HepG2 (cell line): Measurements from ENCODE around the gene PSMD1. TPM values are rescaled to one million over a fixed set of nuclear protein-coding genes. Genes with fewer than 3 reads are reported as not detected.

Experiments used
- MLLT10 ChIP-seq: sonication (generic); formaldehyde crosslinking; IDR thresholded peaks from 2 replicates; pipeline ENCODE4 v1.4.0; 2020; ENCODE audit warnings: missing genetic modification reagents
- MXD4 ChIP-seq: IDR thresholded peaks from 2 replicates; pipeline ENCODE4 v1.6.1; 2016; ENCODE audit warnings: mild to moderate bottlenecking, missing biosample characterization, missing genetic modification reagents
- NFIB ChIP-seq: sonication (generic); formaldehyde crosslinking; IDR thresholded peaks from 2 replicates; pipeline ENCODE4 v1.9.0; 2021; ENCODE audit warnings: missing genetic modification reagents, mild to moderate bottlenecking, borderline replicate concordance
- PHB2 ChIP-seq: fragments of 450-650 bp; IDR thresholded peaks from 2 replicates; pipeline ENCODE4 v1.6.1; 2018; ENCODE audit not compliant: partially characterized antibody
- REPIN1 ChIP-seq: sonication (generic); formaldehyde crosslinking; IDR thresholded peaks from 2 replicates; pipeline ENCODE4 v1.8.0; 2022; ENCODE audit warnings: missing genetic modification reagents, low read depth, mild to moderate bottlenecking, borderline replicate concordance
- SETDB1 ChIP-seq: sonication (generic); formaldehyde crosslinking; IDR thresholded peaks from 2 replicates; pipeline ENCODE4 v1.5.1; 2020; ENCODE audit warnings: missing genetic modification reagents, mild to moderate bottlenecking, borderline replicate concordance
- SNAPC2 ChIP-seq: sonication (generic); formaldehyde crosslinking; IDR thresholded peaks from 2 replicates; pipeline ENCODE4 v1.8.1; 2022; ENCODE audit warnings: mild to moderate bottlenecking, missing genetic modification reagents
- SP4 ChIP-seq: sonication (generic); formaldehyde crosslinking; IDR thresholded peaks from 2 replicates; pipeline ENCODE4 v1.8.1; 2023; ENCODE audit warnings: mild to moderate bottlenecking, missing genetic modification reagents
- YEATS2 ChIP-seq: sonication (generic); formaldehyde crosslinking; IDR thresholded peaks from 2 replicates; pipeline ENCODE4 v1.4.0; 2020; ENCODE audit warnings: missing genetic modification reagents, borderline replicate concordance
- ZBTB7B ChIP-seq: sonication (generic); formaldehyde crosslinking; IDR thresholded peaks from 2 replicates; pipeline ENCODE4 v1.4.0; 2020; ENCODE audit warnings: missing genetic modification reagents
- ZKSCAN5 ChIP-seq: sonication (generic); formaldehyde crosslinking; IDR thresholded peaks from 2 replicates; pipeline ENCODE4 v1.5.1; 2020; ENCODE audit warnings: mild to moderate bottlenecking, missing genetic modification reagents
- ZNF138 ChIP-seq: sonication (generic); formaldehyde crosslinking; IDR thresholded peaks from 2 replicates; pipeline ENCODE4 v1.5.0; 2020; ENCODE audit warnings: mild to moderate bottlenecking, low read depth, missing genetic modification reagents
- ZNF24 ChIP-seq: fragments of 450-650 bp; IDR thresholded peaks from 2 replicates; pipeline ENCODE4 v1.6.1; 2017; ENCODE audit warnings: antibody characterized with exemption, mild to moderate bottlenecking
- ZNF431 ChIP-seq: sonication (generic); formaldehyde crosslinking; IDR thresholded peaks from 2 replicates; pipeline ENCODE4 v1.9.0; 2022; ENCODE audit warnings: missing genetic modification reagents, low read depth, mild to moderate bottlenecking, borderline replicate concordance
- ZNF441 ChIP-seq: sonication (generic); formaldehyde crosslinking; IDR thresholded peaks from 2 replicates; pipeline ENCODE4 v1.7.0; 2021; ENCODE audit warnings: missing genetic modification reagents, borderline replicate concordance
- ZNF761 ChIP-seq: sonication (generic); formaldehyde crosslinking; conservative IDR thresholded peaks from 2 replicates; pipeline ENCODE4 v1.4.0; 2020; ENCODE audit warnings: mild to moderate bottlenecking, missing genetic modification reagents
- ZNF883 ChIP-seq: sonication (generic); formaldehyde crosslinking; IDR thresholded peaks from 2 replicates; pipeline ENCODE4 v1.5.1; 2020; ENCODE audit warnings: mild to moderate bottlenecking, missing genetic modification reagents; ENCODE audit errors: not compliant biosample characterization
- polyA plus RNA-seq, 8 experiments: library from polyadenylated mRNA; depleted of rRNA in 3 of 8; stranded (reverse) in 7 of 8; unstranded in 1 of 8; fragments of >200 nt; fragmentation: Illumina TruSeq in 4 of 8; extraction: Trizol in 4 of 8; gene quantifications; 2 replicates each; pipeline versions ENCODE4 v1.2.1 to v1.2.3, GENCODE V29; 2011 to 2016; ENCODE audit warnings: low read depth in 4 of 8, missing spikeins in 1 of 8, mixed read lengths in 1 of 8; ENCODE audit not compliant: insufficient read depth in 1 of 8
- total RNA-seq, 5 experiments: library from RNA; depleted of rRNA; stranded (reverse); fragments of >200 nt; fragmentation: Illumina TruSeq; extraction: Trizol; gene quantifications; 2 replicates each; pipeline ENCODE4 v1.2.3, GENCODE V29; 2016; ENCODE audit warnings: low read depth in 1 of 5
- TF ChIP-seq, protein P1 (sequence below): sonication (generic); formaldehyde crosslinking; conservative IDR thresholded peaks from 2 replicates; pipeline ENCODE4 v1.5.0; 2020; ENCODE audit warnings: missing genetic modification reagents
- TF ChIP-seq, protein P2 (sequence below): sonication (generic); formaldehyde crosslinking; IDR thresholded peaks from 2 replicates; pipeline ENCODE4 v1.5.0; 2020; ENCODE audit warnings: mild to moderate bottlenecking, missing genetic modification reagents, borderline replicate concordance
- TF ChIP-seq, protein P3 (sequence below): sonication (generic); formaldehyde crosslinking; IDR thresholded peaks from 2 replicates; pipeline ENCODE4 v1.9.0; 2022; ENCODE audit warnings: low read depth, missing genetic modification reagents
- TF ChIP-seq, protein P4 (sequence below): IDR thresholded peaks from 2 replicates; pipeline ENCODE4 v1.6.1; 2016; ENCODE audit warnings: mild to moderate bottlenecking, missing biosample characterization, missing genetic modification reagents
- TF ChIP-seq, protein P5 (sequence below): sonication (generic); formaldehyde crosslinking; conservative IDR thresholded peaks from 2 replicates; pipeline ENCODE4 v1.8.0; 2022; ENCODE audit warnings: missing genetic modification reagents

PSMD1 gene
- total and polyA plus RNA-seq, 2 of the 13 experiments (the other 11 are each of a cell fraction or from before 2014, with no cell fraction given), result 136 to 191 TPM

DNA sequence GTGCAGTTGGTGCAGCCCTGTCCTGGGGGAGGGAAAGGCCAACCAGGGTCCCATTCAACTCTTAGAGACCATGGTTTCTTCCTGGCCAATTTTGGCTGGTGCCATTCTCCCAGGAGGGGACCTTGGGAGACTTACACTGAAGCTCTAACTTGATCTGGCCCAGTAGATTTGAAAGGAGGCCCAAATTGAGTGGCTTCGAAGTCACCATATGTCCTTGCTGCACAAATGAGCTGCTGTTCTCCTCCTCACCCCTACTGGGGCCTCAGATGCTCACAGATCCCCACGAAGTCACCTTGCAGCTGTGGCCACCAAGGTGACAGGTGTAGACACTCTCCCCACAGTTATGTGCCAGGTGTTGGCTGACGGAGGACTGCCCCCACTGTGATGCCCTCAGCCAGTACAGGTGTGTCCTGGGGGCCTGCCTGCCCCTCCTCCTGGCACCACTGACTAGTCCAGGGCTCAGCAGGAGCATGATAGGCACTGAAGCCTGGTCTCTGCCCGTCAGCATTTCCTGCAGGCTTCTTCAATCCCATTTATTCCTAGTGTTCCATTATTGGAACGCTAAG lies 24.0 kb upstream of the PSMD1 start (continued):
- TF ChIP-seq, protein P1, sequence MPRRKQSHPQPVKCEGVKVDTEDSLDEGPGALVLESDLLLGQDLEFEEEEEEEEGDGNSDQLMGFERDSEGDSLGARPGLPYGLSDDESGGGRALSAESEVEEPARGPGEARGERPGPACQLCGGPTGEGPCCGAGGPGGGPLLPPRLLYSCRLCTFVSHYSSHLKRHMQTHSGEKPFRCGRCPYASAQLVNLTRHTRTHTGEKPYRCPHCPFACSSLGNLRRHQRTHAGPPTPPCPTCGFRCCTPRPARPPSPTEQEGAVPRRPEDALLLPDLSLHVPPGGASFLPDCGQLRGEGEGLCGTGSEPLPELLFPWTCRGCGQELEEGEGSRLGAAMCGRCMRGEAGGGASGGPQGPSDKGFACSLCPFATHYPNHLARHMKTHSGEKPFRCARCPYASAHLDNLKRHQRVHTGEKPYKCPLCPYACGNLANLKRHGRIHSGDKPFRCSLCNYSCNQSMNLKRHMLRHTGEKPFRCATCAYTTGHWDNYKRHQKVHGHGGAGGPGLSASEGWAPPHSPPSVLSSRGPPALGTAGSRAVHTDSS, result no peak
- TF ChIP-seq, protein P2, sequence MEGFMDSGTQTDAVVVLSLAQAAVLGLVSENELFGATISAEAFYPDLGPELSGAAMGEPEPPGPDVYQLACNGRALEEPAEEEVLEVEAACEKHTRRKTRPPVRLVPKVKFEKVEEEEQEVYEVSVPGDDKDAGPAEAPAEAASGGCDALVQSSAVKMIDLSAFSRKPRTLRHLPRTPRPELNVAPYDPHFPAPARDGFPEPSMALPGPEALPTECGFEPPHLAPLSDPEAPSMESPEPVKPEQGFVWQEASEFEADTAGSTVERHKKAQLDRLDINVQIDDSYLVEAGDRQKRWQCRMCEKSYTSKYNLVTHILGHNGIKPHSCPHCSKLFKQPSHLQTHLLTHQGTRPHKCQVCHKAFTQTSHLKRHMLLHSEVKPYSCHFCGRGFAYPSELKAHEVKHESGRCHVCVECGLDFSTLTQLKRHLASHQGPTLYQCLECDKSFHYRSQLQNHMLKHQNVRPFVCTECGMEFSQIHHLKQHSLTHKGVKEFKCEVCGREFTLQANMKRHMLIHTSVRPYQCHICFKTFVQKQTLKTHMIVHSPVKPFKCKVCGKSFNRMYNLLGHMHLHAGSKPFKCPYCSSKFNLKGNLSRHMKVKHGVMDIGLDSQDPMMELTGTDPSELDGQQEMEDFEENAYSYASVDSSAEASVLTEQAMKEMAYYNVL (CRISPR knock-in tag), result no peak
- TF ChIP-seq MXD4 (CRISPR knock-in tag), result no peak
- no peak for TF ChIP-seq ZBTB7B (CRISPR knock-in tag)
- no peak for TF ChIP-seq PHB2
- 0 out of 2 replicates have a peak, but pooled peaks have one; percentile 9 for TF ChIP-seq SETDB1 (CRISPR knock-in tag)
- TF ChIP-seq ZNF24, result no peak
- TF ChIP-seq ZNF883 (CRISPR knock-in tag), result peak; percentile 16
- no peak for TF ChIP-seq ZNF138
- peak; percentile 27; the same call in 1 of the 2 replicates for TF ChIP-seq SP4 (CRISPR knock-in tag)
- TF ChIP-seq REPIN1 (CRISPR knock-in tag), result 0 out of 2 replicates have a peak, but pooled peaks have one; percentile 26
- no peak for TF ChIP-seq ZNF431 (CRISPR knock-in tag)
- no peak for TF ChIP-seq YEATS2 (CRISPR knock-in tag)
- no peak for TF ChIP-seq SNAPC2 (CRISPR knock-in tag)
- TF ChIP-seq NFIB, result no peak
- TF ChIP-seq, protein P3, sequence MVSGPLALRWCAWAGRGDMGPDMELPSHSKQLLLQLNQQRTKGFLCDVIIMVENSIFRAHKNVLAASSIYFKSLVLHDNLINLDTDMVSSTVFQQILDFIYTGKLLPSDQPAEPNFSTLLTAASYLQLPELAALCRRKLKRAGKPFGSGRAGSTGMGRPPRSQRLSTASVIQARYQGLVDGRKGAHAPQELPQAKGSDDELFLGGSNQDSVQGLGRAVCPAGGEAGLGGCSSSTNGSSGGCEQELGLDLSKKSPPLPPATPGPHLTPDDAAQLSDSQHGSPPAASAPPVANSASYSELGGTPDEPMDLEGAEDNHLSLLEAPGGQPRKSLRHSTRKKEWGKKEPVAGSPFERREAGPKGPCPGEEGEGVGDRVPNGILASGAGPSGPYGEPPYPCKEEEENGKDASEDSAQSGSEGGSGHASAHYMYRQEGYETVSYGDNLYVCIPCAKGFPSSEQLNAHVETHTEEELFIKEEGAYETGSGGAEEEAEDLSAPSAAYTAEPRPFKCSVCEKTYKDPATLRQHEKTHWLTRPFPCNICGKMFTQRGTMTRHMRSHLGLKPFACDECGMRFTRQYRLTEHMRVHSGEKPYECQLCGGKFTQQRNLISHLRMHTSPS (CRISPR knock-in tag), result no peak
- TF ChIP-seq, protein P4, sequence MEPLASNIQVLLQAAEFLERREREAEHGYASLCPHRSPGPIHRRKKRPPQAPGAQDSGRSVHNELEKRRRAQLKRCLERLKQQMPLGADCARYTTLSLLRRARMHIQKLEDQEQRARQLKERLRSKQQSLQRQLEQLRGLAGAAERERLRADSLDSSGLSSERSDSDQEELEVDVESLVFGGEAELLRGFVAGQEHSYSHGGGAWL (CRISPR knock-in tag), result no peak
- TF ChIP-seq, protein P5, sequence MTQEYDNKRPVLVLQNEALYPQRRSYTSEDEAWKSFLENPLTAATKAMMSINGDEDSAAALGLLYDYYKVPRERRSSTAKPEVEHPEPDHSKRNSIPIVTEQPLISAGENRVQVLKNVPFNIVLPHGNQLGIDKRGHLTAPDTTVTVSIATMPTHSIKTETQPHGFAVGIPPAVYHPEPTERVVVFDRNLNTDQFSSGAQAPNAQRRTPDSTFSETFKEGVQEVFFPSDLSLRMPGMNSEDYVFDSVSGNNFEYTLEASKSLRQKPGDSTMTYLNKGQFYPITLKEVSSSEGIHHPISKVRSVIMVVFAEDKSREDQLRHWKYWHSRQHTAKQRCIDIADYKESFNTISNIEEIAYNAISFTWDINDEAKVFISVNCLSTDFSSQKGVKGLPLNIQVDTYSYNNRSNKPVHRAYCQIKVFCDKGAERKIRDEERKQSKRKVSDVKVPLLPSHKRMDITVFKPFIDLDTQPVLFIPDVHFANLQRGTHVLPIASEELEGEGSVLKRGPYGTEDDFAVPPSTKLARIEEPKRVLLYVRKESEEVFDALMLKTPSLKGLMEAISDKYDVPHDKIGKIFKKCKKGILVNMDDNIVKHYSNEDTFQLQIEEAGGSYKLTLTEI, result no peak
- TF ChIP-seq ZNF761, result no peak
- no peak for TF ChIP-seq ZNF441 (CRISPR knock-in tag)
- no peak for TF ChIP-seq ZKSCAN5 (CRISPR knock-in tag)
- no peak for TF ChIP-seq MLLT10 (CRISPR knock-in tag)
